OCI-LY1 (cell line): ENCODE results near the gene U2SURP.

Source experiments
- H2AFZ ChIP-seq: fragments of 200-600 bp; sonication (generic), shearing (Covaris generic); 2 replicates; pipeline ENCODE4 v1.6.0; 2014; ENCODE audit warnings: antibody characterized with exemption, mild to moderate bottlenecking, low read length
- H3F3A ChIP-seq: fragments of 200-600 bp; sonication (generic), shearing (Covaris generic); 2 replicates; pipeline ENCODE4 v1.6.0; 2014; ENCODE audit warnings: mild to moderate bottlenecking, antibody characterized with exemption, low read length, moderate library complexity; ENCODE audit not compliant: insufficient read depth
- H3K27ac ChIP-seq: fragments of 200-600 bp; sonication (generic); 2 replicates; pipeline ENCODE4 v1.5.1; 2014; ENCODE audit warnings: low read length, mixed run types, mild to moderate bottlenecking, low read depth; ENCODE audit not compliant: poor library complexity, severe bottlenecking
- H3K27me3 ChIP-seq: fragments of 200-600 bp; sonication (generic); 2 replicates; pipeline ENCODE4 v1.6.0; 2014; ENCODE audit warnings: antibody characterized with exemption, mild to moderate bottlenecking, low read length, moderate library complexity; ENCODE audit not compliant: insufficient read depth
- H3K36me3 ChIP-seq: fragments of 200-600 bp; sonication (generic); 2 replicates; pipeline ENCODE4 v1.6.1; 2014; ENCODE audit warnings: mild to moderate bottlenecking, antibody characterized with exemption, low read length, moderate library complexity, mixed read lengths; ENCODE audit not compliant: insufficient read depth
- H3K4me1 ChIP-seq: fragments of 200-600 bp; sonication (generic); 2 replicates; pipeline ENCODE4 v1.5.1; 2014; ENCODE audit warnings: mild to moderate bottlenecking, low read length, moderate library complexity; ENCODE audit not compliant: insufficient read depth, severe bottlenecking
- H3K4me2 ChIP-seq: fragments of 200-600 bp; sonication (generic), shearing (Covaris generic); 2 replicates; pipeline ENCODE4 v1.6.1; 2014; ENCODE audit warnings: low read length
- H3K4me3 ChIP-seq: fragments of 200-600 bp; sonication (generic); 2 replicates; pipeline ENCODE4 v1.5.1; 2014; ENCODE audit warnings: low read length, low read depth, mild to moderate bottlenecking, mixed read lengths; ENCODE audit not compliant: poor library complexity, severe bottlenecking
- H3K79me2 ChIP-seq: fragments of 200-600 bp; shearing (Covaris generic); 2 replicates; pipeline ENCODE4 v1.6.1; 2016; ENCODE audit warnings: mixed run types, low read length, mixed read lengths; ENCODE audit not compliant: insufficient read depth
- H3K9ac ChIP-seq: fragments of 200-600 bp; sonication (generic), shearing (Covaris generic); 2 replicates; pipeline ENCODE4 v1.6.1; 2014; ENCODE audit warnings: mild to moderate bottlenecking, low read length, mixed read lengths
- H3K9me2 ChIP-seq: fragments of 200-600 bp; sonication (generic), shearing (Covaris generic); 2 replicates; pipeline ENCODE4 v1.6.1; 2014; ENCODE audit warnings: low read depth, mild to moderate bottlenecking, low read length, mixed read lengths
- H3K9me3 ChIP-seq: fragments of 200-600 bp; shearing (Covaris generic); 2 replicates; pipeline ENCODE4 v1.6.1; 2014; ENCODE audit warnings: low read length, mixed read lengths
- H4K20me1 ChIP-seq: fragments of 200-600 bp; sonication (generic), shearing (Covaris generic); 2 replicates; pipeline ENCODE4 v1.6.0; 2016; ENCODE audit warnings: mild to moderate bottlenecking, low read length; ENCODE audit not compliant: insufficient read depth
- CTCF ChIP-seq: fragments of 200-600 bp; sonication (generic), shearing (Covaris generic); IDR thresholded peaks from 2 replicates; pipeline ENCODE4 v1.5.1; 2017; ENCODE audit warnings: mild to moderate bottlenecking, antibody characterized with exemption, low read length, moderate library complexity, mixed read lengths
- EZH2 ChIP-seq: fragments of 200-600 bp; sonication (generic), shearing (Covaris generic); IDR thresholded peaks from 2 replicates; pipeline ENCODE4 v1.8.0; 2017; ENCODE audit warnings: borderline replicate concordance, mixed run types, mild to moderate bottlenecking, antibody characterized with exemption, low read length, moderate library complexity, mixed read lengths

Gene U2SURP

DNA sequence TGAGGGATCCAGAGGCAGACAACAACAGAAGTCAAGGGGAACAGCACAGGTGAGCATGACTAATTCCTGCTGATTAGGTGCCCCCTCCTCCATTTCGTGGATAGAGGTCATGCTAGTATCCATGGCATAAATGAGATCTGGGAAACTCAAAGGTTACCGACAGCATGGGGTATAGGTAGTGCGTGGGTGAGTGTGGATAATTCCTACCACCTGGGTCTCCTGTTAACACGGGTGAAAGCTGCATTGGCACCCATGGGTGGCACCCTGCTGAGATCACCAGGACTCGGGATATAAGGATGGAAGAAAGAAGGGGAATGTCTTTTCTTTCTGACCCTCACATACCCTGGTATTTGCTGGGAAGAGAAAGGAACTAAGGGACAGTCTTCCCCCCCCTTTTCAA, 103.8 kb downstream of the U2SURP start:
- H3K36me3 ChIP-seq, result no peaks in the 10 kb centered on the region
- H3K4me1 ChIP-seq, result no peaks in the 10 kb centered on the region
- no peaks in the 10 kb centered on the region for H3K9me2 ChIP-seq
- H3K9me3 ChIP-seq, result peaks cover 3% of the 10 kb centered on the region; the same call in 1 of the 2 replicates
- H3K9ac ChIP-seq, result no peak overlapping the region
- no peak overlapping the region for H3K4me2 ChIP-seq
- no peak overlapping the region for H3K27ac ChIP-seq
- TF ChIP-seq CTCF (no peak), EZH2 (no peak)
- H3K4me3 ChIP-seq, result no peak overlapping the region
- H3K79me2 ChIP-seq, result no peaks in the 10 kb centered on the region
- H2AFZ ChIP-seq, result no peak overlapping the region
- H4K20me1 ChIP-seq, result no peaks in the 10 kb centered on the region
- peaks cover 4% of the 10 kb centered on the region; the same call in 1 of the 2 replicates for H3K27me3 ChIP-seq
- H3F3A ChIP-seq, result no peaks in the 10 kb centered on the region

DNA sequence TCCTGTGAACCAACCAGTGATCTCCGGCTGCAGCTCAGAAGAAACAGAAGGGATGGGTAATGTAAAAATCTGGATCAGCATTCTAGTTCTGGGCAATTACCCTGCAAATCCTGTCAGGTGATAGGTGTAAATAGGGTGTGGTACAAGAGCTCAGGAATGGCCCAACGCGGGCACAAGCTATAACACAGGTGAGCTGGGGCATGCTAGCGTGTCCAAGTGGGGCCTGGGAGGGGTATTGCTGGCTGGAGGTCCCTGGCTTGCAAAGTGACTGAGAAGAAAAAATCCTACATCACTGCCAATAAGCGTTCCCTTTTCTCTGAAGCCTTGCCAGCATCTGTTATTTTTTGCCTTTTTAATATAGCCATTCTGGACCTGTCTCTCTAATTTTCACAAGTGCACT, 108.5 kb downstream of the U2SURP start:
- TF ChIP-seq CTCF, result no peak
- no peak for TF ChIP-seq EZH2

More for the DNA sequence above, 108.5 kb downstream of the U2SURP start:
- Histone ChIP-seq H4K20me1 (no peaks in the 10 kb centered on the region), H3K79me2 (no peaks in the 10 kb centered on the region), H3K27ac (no peak overlapping the region), H3K4me1 (no peaks in the 10 kb centered on the region), H2AFZ (no peak overlapping the region), H3K4me3 (no peak overlapping the region), H3K9me2 (no peaks in the 10 kb centered on the region), H3K9ac (no peak overlapping the region), H3K4me2 (no peak overlapping the region), H3K36me3 (no peaks in the 10 kb centered on the region), H3F3A (no peaks in the 10 kb centered on the region), H3K27me3 (peaks cover 8% of the 10 kb centered on the region; the same call in 1 of the 2 replicates), H3K9me3 (no peaks in the 10 kb centered on the region)
